ENCODE data around the gene IFT27. TPM values are rescaled to one million over a fixed set of nuclear protein-coding genes. Genes with fewer than 3 reads are reported as not detected.

IFT27 gene
- total RNA-seq, 1 experiment from 2014 or later, result 23.2 TPM

- no peaks in the 10 kb centered on the region for H3K79me2 ChIP-seq (ENCODE audit: insufficient read depth, low read length)
- no peak overlapping the region for H3K27ac ChIP-seq (ENCODE audit: low read depth, low read length)
- peaks cover 17% of the 10 kb centered on the region; the same call in 1 of the 2 replicates for H3K27me3 ChIP-seq (ENCODE audit: insufficient read depth, low read length)
- H2AFZ ChIP-seq (ENCODE audit: low read depth, low read length, poor library complexity, severe bottlenecking), result no peak overlapping the region
- BruUV-seq (replicated peaks), result no TSS peak
- H3K9ac ChIP-seq (ENCODE audit: low read length), result no peak overlapping the region
- TF ChIP-seq ATF3 (IDR thresholded peaks at IDR 0.05) (no peak), REST (IDR thresholded peaks at IDR 0.05; ENCODE audit: low read depth) (no peak), TCF7L2 (IDR thresholded peaks at IDR 0.05; ENCODE audit: borderline replicate concordance, extremely low read depth, insufficient read depth, insufficient read length) (no peak), FOSL1 (IDR thresholded peaks at IDR 0.05; ENCODE audit: low read depth) (no peak), CTCF (IDR thresholded peaks at IDR 0.05 in 2 of 3, conservative IDR thresholded peaks at IDR 0.05 in 1 of 3; ENCODE audit: borderline replicate concordance in 1 of 3, insufficient read depth in 1 of 3, low read depth in 2 of 3, low read length in 2 of 3) (no peak), EGR1 (IDR thresholded peaks at IDR 0.05; ENCODE audit: low read depth) (no peak)
- ChIA-PET RAD21 (ENCODE audit: low non-redundant PET in 1 of 2, low total read pairs in 2 of 2, uncharacterized antibody in 2 of 2, unreplicated experiment in 2 of 2) (no interaction called here), CTCF (no interaction called here), POLR2A (no interaction called here)
- no peaks in the 10 kb centered on the region for H3K9me2 ChIP-seq (ENCODE audit: insufficient read depth)
- H3K4me3 ChIP-seq (replicated peaks in 1 of 2; ENCODE audit: low read depth in 1 of 2, low read length in 2 of 2), result no peak overlapping the region
- intact Hi-C loops (cut with micrococcal nuclease), result no loop called here
- H3K9me3 ChIP-seq (ENCODE audit: control insufficient read depth in 1 of 2, insufficient read depth in 1 of 2, low read depth in 1 of 2, low read length in 2 of 2), result no peaks in the 10 kb centered on the region
- H4K20me1 ChIP-seq (ENCODE audit: insufficient read depth), result no peaks in the 10 kb centered on the region
- DNase-seq (ENCODE audit: low read depth, low spot score), result no peak
- no peaks in the 10 kb centered on the region for H3K4me1 ChIP-seq (ENCODE audit: control insufficient read depth in 1 of 2, insufficient read depth in 2 of 2, low read length in 2 of 2)
- no peak for ATAC-seq
- no peak overlapping the region for H3K4me2 ChIP-seq (ENCODE audit: low read length)
- H3K36me3 ChIP-seq (ENCODE audit: control insufficient read depth in 1 of 2, insufficient read depth in 2 of 2, low read length in 2 of 2), result no peaks in the 10 kb centered on the region
Measured at GRCh38 chr22:36803358-36803757, 27.4 kb upstream of the IFT27 start.

Measured in HCT116 (cell line).